Activated CD8-positive, alpha-beta memory T cell treated with anti-CD3 and anti-CD28 coated beads for 48 hours (primary cell): Measurements from ENCODE around the gene BCAN.

ENCODE experiments used
- DNase-seq, 3 experiments: peaks; one replicate each; pipeline ENCODE4 v3.0.0-alpha.2; 2020; ENCODE audit warnings: low read depth in 2 of 3, low spot score in 2 of 3

Gene BCAN

GRCh38 chr1:156662005-156662799 is 20.3 kb downstream of the BCAN start:
- no peak for DNase-seq

- no peak for DNase-seq
Observed at GRCh38 chr1:156662800-156663055, 20.8 kb downstream of the BCAN start.

- DNase-seq, result no peak
Observed at GRCh38 chr1:156663178-156663577, 21.3 kb downstream of the BCAN start.

GRCh38 chr1:156664046-156664766 is 22.3 kb downstream of the BCAN start:
- DNase-seq, result no peak

GRCh38 chr1:156664767-156665411 is 23.0 kb downstream of the BCAN start:
- DNase-seq, result no peak

GRCh38 chr1:156665539-156665938 is 23.6 kb downstream of the BCAN start:
- DNase-seq, result no peak

- DNase-seq, result no peak
Observed at GRCh38 chr1:156666862-156667609, 25.1 kb downstream of the BCAN start.

GRCh38 chr1:156667610-156667967 is 25.7 kb downstream of the BCAN start:
- DNase-seq, result no peak

- DNase-seq, result no peak
Observed at GRCh38 chr1:156667968-156668709, 26.2 kb downstream of the BCAN start.

GRCh38 chr1:156668801-156669637 is 27.1 kb downstream of the BCAN start:
- DNase-seq, result no peak

GRCh38 chr1:156669794-156670193 is 27.9 kb downstream of the BCAN start:
- no peak for DNase-seq

- DNase-seq, result no peak
Observed at GRCh38 chr1:156670359-156670758, 28.4 kb downstream of the BCAN start.

- no peak for DNase-seq
Observed at GRCh38 chr1:156670791-156671190, 28.9 kb downstream of the BCAN start.

GRCh38 chr1:156671804-156672203 is 29.9 kb downstream of the BCAN start:
- no peak for DNase-seq

- DNase-seq, result no peak
Observed at GRCh38 chr1:156673387-156674121, 31.6 kb downstream of the BCAN start.

- no peak for DNase-seq
Observed at GRCh38 chr1:156675210-156676113, 33.5 kb downstream of the BCAN start.

GRCh38 chr1:156676114-156676819 is 34.4 kb downstream of the BCAN start:
- no peak for DNase-seq
